SK-N-SH (cell line): Measurements from ENCODE around the gene KRTAP10-1.

ENCODE experiments used
- CHD2 ChIP-seq: fragments of 150-350 bp; IDR thresholded peaks from 2 replicates; pipeline ENCODE4 v1.6.1; 2018; ENCODE audit warnings: low read length; ENCODE audit not compliant: partially characterized antibody
- CTCF ChIP-seq: fragments of 200-600 bp; sonication (generic); IDR thresholded peaks from 2 replicates; pipeline ENCODE4 v1.6.1; 2017; ENCODE audit warnings: antibody characterized with exemption, mild to moderate bottlenecking, moderate library complexity
- EP300 ChIP-seq, 2 experiments: IDR thresholded peaks; 2 replicates each; pipeline versions ENCODE4 v1.4.0 to v1.6.1; 2012; ENCODE audit warnings: borderline replicate concordance in 1 of 2, low read depth in 1 of 2, low read length in 1 of 2
- EZH2phosphoT487 ChIP-seq: fragments of 200-600 bp; sonication (generic); IDR thresholded peaks from 2 replicates; pipeline ENCODE4 v1.6.1; 2017; ENCODE audit warnings: low read depth, mixed run types, mild to moderate bottlenecking, antibody characterized with exemption, moderate library complexity, borderline replicate concordance
- GATA2 ChIP-seq: sonication (generic); formaldehyde crosslinking; IDR thresholded peaks from 2 replicates; pipeline ENCODE4 v1.5.0; 2020; ENCODE audit warnings: mild to moderate bottlenecking, missing genetic modification reagents
- JUND ChIP-seq: IDR thresholded peaks from 2 replicates; pipeline ENCODE4 v1.4.0; 2012
- MAX ChIP-seq: IDR thresholded peaks from 2 replicates; pipeline ENCODE4 v1.4.0; 2012; ENCODE audit warnings: low read depth
- MXI1 ChIP-seq: IDR thresholded peaks from 2 replicates; pipeline ENCODE4 v1.6.1; 2012; ENCODE audit warnings: mild to moderate bottlenecking, low read depth, low read length, improper control_type of control experiment
- PBX3 ChIP-seq: IDR thresholded peaks from 2 replicates; pipeline ENCODE4; 2012
- POLR2AphosphoS5 ChIP-seq: IDR thresholded peaks from 2 replicates; pipeline ENCODE4 v1.6.1; 2012; ENCODE audit warnings: low read depth, low read length
- REST ChIP-seq: IDR thresholded peaks from 2 replicates; pipeline ENCODE4 v1.6.1; 2012; ENCODE audit warnings: mild to moderate bottlenecking, low read depth, low read length, moderate library complexity
- RFX5 ChIP-seq: IDR thresholded peaks from 2 replicates; pipeline ENCODE4 v1.6.1; 2012; ENCODE audit warnings: mild to moderate bottlenecking, improper control_type of control experiment, low read length
- SIN3A ChIP-seq: IDR thresholded peaks from 2 replicates; pipeline ENCODE4 v1.6.1; 2012; ENCODE audit warnings: low read depth, mild to moderate bottlenecking, low read length, moderate library complexity, borderline replicate concordance
- TCF12 ChIP-seq: IDR thresholded peaks from 2 replicates; pipeline ENCODE4 v1.4.0; 2012

- TF ChIP-seq CTCF (no peak), JUND (no peak), MXI1 (no peak), PBX3 (no peak), REST (no peak), POLR2AphosphoS5 (no peak), SIN3A (no peak), GATA2 (CRISPR knock-in tag) (no peak), MAX (no peak), CHD2 (no peak), EP300 (IDR thresholded peaks at IDR 0.05; ENCODE audit: borderline replicate concordance in 1 of 2, low read depth in 1 of 2, low read length in 1 of 2) (no peak), EZH2phosphoT487 (no peak), TCF12 (no peak), RFX5 (no peak)
Observed at GRCh38 chr21:44535963-44536362, 4.0 kb downstream of the KRTAP10-1 start.
